K562 (cell line): ENCODE data around the gene ANXA3. TPM values are rescaled to one million over a fixed set of nuclear protein-coding genes. Genes with fewer than 3 reads are reported as not detected.
A peak's percentile ranks its signal among the peaks of the same experiment; 100 is the strongest.

Experiments
- BACH1 ChIP-seq: fragments of 200-800 bp; sonication (Bioruptor generic); IDR thresholded peaks from 2 replicates; pipeline ENCODE4 v1.6.1; 2016; ENCODE audit warnings: missing genetic modification characterization, missing compliant biosample characterization
- EGR1 ChIP-seq: fragments of 450-650 bp; conservative IDR thresholded peaks from 2 replicates; pipeline ENCODE4 v1.6.1; 2017; ENCODE audit warnings: mild to moderate bottlenecking
- HCFC1 ChIP-seq: IDR thresholded peaks from 2 replicates; pipeline ENCODE4 v1.6.1; 2012; ENCODE audit warnings: low read depth, low read length, improper control_type of control experiment
- KAT2B ChIP-seq: IDR thresholded peaks from one replicate; pipeline ENCODE4 v1.6.1; 2012; ENCODE audit warnings: low read depth, mild to moderate bottlenecking, control low read depth, inconsistent platforms, low read length, moderate library complexity
- KAT7 ChIP-seq: sonication (generic); formaldehyde crosslinking; IDR thresholded peaks from 2 replicates; pipeline ENCODE4 v1.8.0; 2022; ENCODE audit warnings: missing genetic modification reagents, mild to moderate bottlenecking, borderline replicate concordance
- MEF2D ChIP-seq: conservative IDR thresholded peaks from 2 replicates; pipeline ENCODE4 v1.6.1; 2016; ENCODE audit warnings: low read depth, missing genetic modification characterization, missing compliant biosample characterization
- NBN ChIP-seq: fragments of 450-650 bp; IDR thresholded peaks from 2 replicates; pipeline ENCODE4 v1.6.1; 2016; ENCODE audit warnings: low read depth, mild to moderate bottlenecking
- NFATC3 ChIP-seq: fragments of 450-650 bp; IDR thresholded peaks from 2 replicates; pipeline ENCODE4 v1.6.1; 2017; ENCODE audit warnings: mild to moderate bottlenecking
- RB1 ChIP-seq: fragments of 450-650 bp; IDR thresholded peaks from 2 replicates; pipeline ENCODE4 v1.6.1; 2017; ENCODE audit warnings: low read depth, mild to moderate bottlenecking
- RFX1 ChIP-seq: fragments of 450-650 bp; IDR thresholded peaks from 2 replicates; pipeline ENCODE4 v1.6.1; 2016; ENCODE audit warnings: mild to moderate bottlenecking, moderate library complexity
- SP2 ChIP-seq: IDR thresholded peaks from 2 replicates; pipeline ENCODE4 v1.6.1; 2011; ENCODE audit warnings: mild to moderate bottlenecking, low read depth, low read length, moderate library complexity; ENCODE audit not compliant: poor library complexity, severe bottlenecking; ENCODE audit errors: extremely low read depth
- TEAD4 ChIP-seq, 2 experiments: sonication (generic) in 1 of 2; formaldehyde crosslinking in 1 of 2; IDR thresholded peaks; 2 replicates each; pipeline versions ENCODE4 v1.6.1 to v1.8.0; 2012 to 2022; ENCODE audit warnings: borderline replicate concordance in 1 of 2, inconsistent platforms in 1 of 2, low read length in 1 of 2, mild to moderate bottlenecking in 1 of 2, missing genetic modification reagents in 1 of 2
- ZNF143 ChIP-seq: sonication (generic); formaldehyde crosslinking; IDR thresholded peaks from 2 replicates; pipeline ENCODE4 v1.9.0; 2022; ENCODE audit warnings: mild to moderate bottlenecking, missing genetic modification reagents
- ZNF398 ChIP-seq: fragments of 250-450 bp; sonication (Bioruptor Pico); IDR thresholded peaks from 2 replicates; pipeline ENCODE4 v1.8.0; 2021; ENCODE audit warnings: moderate library complexity, mild to moderate bottlenecking, inconsistent platforms
- ZNF408 ChIP-seq: fragments of 250-450 bp; sonication (Bioruptor Pico); IDR thresholded peaks from 2 replicates; pipeline ENCODE4 v1.4.0; 2020; ENCODE audit warnings: low read depth, mild to moderate bottlenecking, moderate library complexity
- ZNF445 ChIP-seq: fragments of 250-450 bp; sonication (Bioruptor Pico); IDR thresholded peaks from 2 replicates; pipeline ENCODE4 v1.4.0; 2020; ENCODE audit warnings: low read depth, mild to moderate bottlenecking, moderate library complexity
- ZNF592 ChIP-seq: fragments of 450-650 bp; IDR thresholded peaks from 2 replicates; pipeline ENCODE4 v1.6.1; 2017; ENCODE audit warnings: antibody characterized with exemption, mild to moderate bottlenecking
- polyA plus RNA-seq, 8 experiments: library from polyadenylated mRNA; depleted of rRNA in 4 of 8; stranded (reverse) in 5 of 8; unstranded in 3 of 8; fragments of >200 nt; fragmentation: Nextera tagmentation in 2 of 8; fragmentation: Illumina TruSeq in 1 of 8; extraction: Ambion mirVana in 2 of 8; extraction: Trizol in 1 of 8; gene quantifications; 2 replicates each; pipeline versions ENCODE4 v1.2.1 to v1.2.3, GENCODE V29; 2011 to 2014; ENCODE audit warnings: inconsistent platforms in 1 of 8, missing spikeins in 1 of 8
- total RNA-seq, 7 experiments: library from RNA; depleted of rRNA in 6 of 7; stranded (reverse); fragments of >200 nt in 6 of 7; fragmentation: Illumina TruSeq in 2 of 7; extraction: Trizol in 2 of 7; gene quantifications; 2 replicates each; pipeline versions ENCODE4 v1.2.1 to v1.2.3, GENCODE V29; 2011 to 2021; ENCODE audit warnings: low replicate concordance in 1 of 7
- TF ChIP-seq, protein P1 (sequence below): IDR thresholded peaks from 2 replicates; pipeline ENCODE4 v1.6.1; 2014; ENCODE audit warnings: antibody characterized with exemption
- TF ChIP-seq, protein P2 (sequence below): fragments of 250-450 bp; sonication (Bioruptor Pico); IDR thresholded peaks from 2 replicates; pipeline ENCODE4 v1.5.0; 2021

ANXA3 gene
- total and polyA plus RNA-seq, 9 of the 15 experiments (the other 6 are each of a cell fraction or from before 2014, with no cell fraction given), result 6.3 to 15.5 (median 9.8) TPM

GRCh38 chr4:78621395-78621794 is 69.8 kb downstream of the ANXA3 start (continued):
- TF ChIP-seq, protein P1, sequence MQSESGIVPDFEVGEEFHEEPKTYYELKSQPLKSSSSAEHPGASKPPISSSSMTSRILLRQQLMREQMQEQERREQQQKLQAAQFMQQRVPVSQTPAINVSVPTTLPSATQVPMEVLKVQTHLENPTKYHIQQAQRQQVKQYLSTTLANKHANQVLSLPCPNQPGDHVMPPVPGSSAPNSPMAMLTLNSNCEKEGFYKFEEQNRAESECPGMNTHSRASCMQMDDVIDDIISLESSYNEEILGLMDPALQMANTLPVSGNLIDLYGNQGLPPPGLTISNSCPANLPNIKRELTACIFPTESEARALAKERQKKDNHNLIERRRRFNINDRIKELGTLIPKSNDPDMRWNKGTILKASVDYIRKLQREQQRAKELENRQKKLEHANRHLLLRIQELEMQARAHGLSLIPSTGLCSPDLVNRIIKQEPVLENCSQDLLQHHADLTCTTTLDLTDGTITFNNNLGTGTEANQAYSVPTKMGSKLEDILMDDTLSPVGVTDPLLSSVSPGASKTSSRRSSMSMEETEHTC, result no peak; the same call in 1 of the 2 replicates
- no peak for TF ChIP-seq NBN
- no peak for TF ChIP-seq EGR1
- no peak for TF ChIP-seq ZNF398 (CRISPR knock-in tag)
- TF ChIP-seq ZNF445 (CRISPR knock-in tag), result no peak
- TF ChIP-seq, protein P2, sequence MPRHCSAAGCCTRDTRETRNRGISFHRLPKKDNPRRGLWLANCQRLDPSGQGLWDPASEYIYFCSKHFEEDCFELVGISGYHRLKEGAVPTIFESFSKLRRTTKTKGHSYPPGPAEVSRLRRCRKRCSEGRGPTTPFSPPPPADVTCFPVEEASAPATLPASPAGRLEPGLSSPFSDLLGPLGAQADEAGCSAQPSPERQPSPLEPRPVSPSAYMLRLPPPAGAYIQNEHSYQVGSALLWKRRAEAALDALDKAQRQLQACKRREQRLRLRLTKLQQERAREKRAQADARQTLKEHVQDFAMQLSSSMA (CRISPR knock-in tag), result no peak
- no peak for TF ChIP-seq KAT2B
- no peak for TF ChIP-seq HCFC1
- TF ChIP-seq RFX1, result no peak
- peak; percentile 48; the same call in 1 of the 2 replicates for TF ChIP-seq ZNF592
- TF ChIP-seq RB1, result no peak; the same call in 1 of the 2 replicates
- TF ChIP-seq NFATC3, result no peak
- peak; percentile 97 for TF ChIP-seq TEAD4 (IDR thresholded peaks at IDR 0.05; ENCODE audit: low read length)
- TF ChIP-seq TEAD4 (CRISPR knock-in tag; IDR thresholded peaks at IDR 0.05; ENCODE audit: borderline replicate concordance), result no peak
- no peak for TF ChIP-seq BACH1
- TF ChIP-seq SP2, result no peak
- no peak for TF ChIP-seq KAT7
- TF ChIP-seq ZNF143 (CRISPR knock-in tag), result no peak
- TF ChIP-seq ZNF408, result no peak
- no peak for TF ChIP-seq MEF2D
